Astrocyte (in vitro differentiated cells and primary cell): ENCODE measurements around the gene CDK6. TPM values are rescaled to one million over a fixed set of nuclear protein-coding genes. Genes with fewer than 3 reads are reported as not detected.

Experiments
- DNase-seq: peaks from one replicate; pipeline ENCODE4 v3.0.0-alpha.2; 2010; ENCODE audit warnings: low read depth
- FAIRE-seq: peaks from 2 replicates; lab custom pipeline; 2011; peaks lifted over from hg19 to GRCh38; lab: Jason Lieb, UNC
- H2AFZ ChIP-seq: 2 replicates; pipeline ENCODE4 v1.6.0; 2012; ENCODE audit warnings: low read depth, low read length, inconsistent platforms
- H3K27ac ChIP-seq: 2 replicates; pipeline ENCODE4 v1.5.1; 2011; ENCODE audit warnings: low read depth, low read length, inconsistent platforms
- H3K27me3 ChIP-seq: 2 replicates; pipeline ENCODE4 v1.6.0; 2011; ENCODE audit warnings: low read length, inconsistent platforms; ENCODE audit not compliant: insufficient read depth
- H3K36me3 ChIP-seq: 2 replicates; pipeline ENCODE4 v1.5.1; 2011; ENCODE audit warnings: low read length, inconsistent platforms; ENCODE audit not compliant: insufficient read depth
- H3K4me1 ChIP-seq: 2 replicates; pipeline ENCODE4 v1.5.1; 2011; ENCODE audit warnings: low read length, inconsistent platforms; ENCODE audit not compliant: insufficient read depth
- H3K4me2 ChIP-seq: 2 replicates; pipeline ENCODE4 v1.6.0; 2012; ENCODE audit warnings: low read length, inconsistent platforms
- H3K4me3 ChIP-seq: 2 replicates; pipeline ENCODE4 v1.5.1; 2011; ENCODE audit warnings: low read depth, mild to moderate bottlenecking, low read length, inconsistent platforms; ENCODE audit not compliant: insufficient read depth
- H3K79me2 ChIP-seq: 2 replicates; pipeline ENCODE4 v1.6.0; 2012; ENCODE audit warnings: mild to moderate bottlenecking, low read length, inconsistent platforms; ENCODE audit not compliant: insufficient read depth
- H3K9ac ChIP-seq: 2 replicates; pipeline ENCODE4 v1.6.0; 2012; ENCODE audit warnings: mild to moderate bottlenecking, low read length, inconsistent platforms
- H3K9me3 ChIP-seq: 2 replicates; pipeline ENCODE4 v1.5.1; 2012; ENCODE audit warnings: low read depth, mild to moderate bottlenecking, low read length, inconsistent platforms; ENCODE audit not compliant: insufficient read depth
- H4K20me1 ChIP-seq: 2 replicates; pipeline ENCODE4 v1.6.0; 2012; ENCODE audit warnings: low read length, inconsistent platforms; ENCODE audit not compliant: insufficient read depth
- H3K27ac Mint-ChIP-seq: one replicate; pipeline ENCODE4 v1.8.0; 2021; ENCODE audit warnings: mild to moderate bottlenecking, mixed read lengths; ENCODE audit not compliant: unreplicated experiment
- H3K27me3 Mint-ChIP-seq: one replicate; pipeline ENCODE4 v1.8.0; 2021; ENCODE audit warnings: low read depth, mixed read lengths; ENCODE audit not compliant: unreplicated experiment
- H3K36me3 Mint-ChIP-seq: one replicate; pipeline ENCODE4 v1.8.0; 2021; ENCODE audit warnings: low read depth, mixed read lengths; ENCODE audit not compliant: unreplicated experiment
- H3K4me1 Mint-ChIP-seq: one replicate; pipeline ENCODE4 v1.8.0; 2021; ENCODE audit warnings: low read depth, mixed read lengths; ENCODE audit not compliant: unreplicated experiment
- H3K4me3 Mint-ChIP-seq: one replicate; pipeline ENCODE4 v1.8.0; 2021; ENCODE audit warnings: mild to moderate bottlenecking, moderate library complexity, mixed read lengths; ENCODE audit not compliant: unreplicated experiment
- H3K9me3 Mint-ChIP-seq: one replicate; pipeline ENCODE4 v1.8.0; 2021; ENCODE audit warnings: mild to moderate bottlenecking, mixed read lengths; ENCODE audit not compliant: unreplicated experiment
- CTCF ChIP-seq: IDR thresholded peaks from 2 replicates; pipeline ENCODE4 v1.5.1; 2011; ENCODE audit warnings: low read depth, mild to moderate bottlenecking, inconsistent platforms, low read length, moderate library complexity; ENCODE audit not compliant: insufficient read depth
- EZH2 ChIP-seq: IDR thresholded peaks from 2 replicates; pipeline ENCODE4 v1.6.1; 2012; ENCODE audit warnings: mild to moderate bottlenecking, low read length, inconsistent platforms; ENCODE audit not compliant: insufficient read depth
- total RNA-seq: library from RNA; stranded (reverse); gene quantifications from 2 replicates; pipeline ENCODE4 v1.2.1, GENCODE V29; 2021

Gene CDK6
- total RNA-seq, 1 donor from 2014 or later = 160 TPM

GRCh38 chr7:92837000-92837749 is 802 bp upstream of the CDK6 start:
- no peaks in the 10 kb centered on the region for H3K27me3 Mint-ChIP-seq
- H3K36me3 ChIP-seq = no peaks in the 10 kb centered on the region
- DNase-seq (peak; percentile 29), FAIRE-seq (no peak)
- peak overlapping the region; percentile 98 for H3K9ac ChIP-seq
- H3K9me3 ChIP-seq = no peaks in the 10 kb centered on the region
- H3K9me3 Mint-ChIP-seq = no peaks in the 10 kb centered on the region
- H3K4me1 Mint-ChIP-seq = peaks cover 13% of the 10 kb centered on the region
- H4K20me1 ChIP-seq = peaks cover 4% of the 10 kb centered on the region
- peaks cover 9% of the 10 kb centered on the region for H3K36me3 Mint-ChIP-seq
- peak overlapping the region; percentile 85 for H3K4me3 ChIP-seq
- no peak for TF ChIP-seq CTCF
- TF ChIP-seq EZH2 = no peak
- peak overlapping the region; percentile 100 for H3K27ac Mint-ChIP-seq
- H3K79me2 ChIP-seq = peaks cover 44% of the 10 kb centered on the region
- no peaks in the 10 kb centered on the region for H3K4me1 ChIP-seq
- H3K4me2 ChIP-seq = peak overlapping the region; percentile 95
- peak overlapping the region; percentile 98 for H3K27ac ChIP-seq
- peak overlapping the region; percentile 98 for H3K4me3 Mint-ChIP-seq
- H3K27me3 ChIP-seq = no peaks in the 10 kb centered on the region
- H2AFZ ChIP-seq = peak overlapping the region; percentile 54

DNA sequence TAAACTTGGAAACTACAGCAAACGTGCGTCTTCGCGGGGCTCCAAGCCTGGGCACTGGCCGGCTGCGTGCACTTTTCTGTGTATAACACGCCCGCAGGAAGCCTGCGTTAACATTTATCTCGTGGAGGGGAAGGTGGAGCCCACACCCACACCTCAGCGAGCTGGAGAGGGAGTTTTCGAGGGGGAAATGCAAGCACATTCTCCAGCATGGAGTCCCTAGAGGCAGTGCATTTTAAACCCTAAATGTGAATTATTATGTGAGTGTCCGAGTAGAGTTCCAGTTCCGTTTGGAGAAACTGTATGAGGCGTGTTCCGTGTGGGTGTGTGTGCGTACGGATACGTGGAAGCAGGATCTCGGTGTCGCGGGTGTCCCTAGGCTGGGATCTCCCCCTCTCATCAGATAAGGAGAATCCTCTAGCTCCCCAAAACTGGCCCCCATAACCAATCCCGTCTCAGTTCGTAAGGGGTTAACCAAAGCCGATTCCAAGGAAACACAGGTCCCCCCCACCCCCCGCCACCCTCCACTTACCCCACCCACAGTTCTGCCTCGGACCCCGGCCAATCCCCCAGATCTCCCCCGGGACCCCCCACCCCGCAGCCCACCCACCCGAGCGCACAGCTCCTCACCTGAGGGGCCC is 403 bp downstream of the CDK6 start:
- H2AFZ ChIP-seq = no peak overlapping the region
- peak overlapping the region; percentile 85 for H3K4me3 ChIP-seq
- H3K9me3 Mint-ChIP-seq = no peaks in the 10 kb centered on the region
- no peaks in the 10 kb centered on the region for H3K9me3 ChIP-seq
- H3K27me3 ChIP-seq = no peaks in the 10 kb centered on the region
- peaks cover 4% of the 10 kb centered on the region for H4K20me1 ChIP-seq
- H3K27ac ChIP-seq = peak overlapping the region; percentile 98
- peaks cover 14% of the 10 kb centered on the region for H3K4me1 Mint-ChIP-seq
- H3K79me2 ChIP-seq = peaks cover 54% of the 10 kb centered on the region
- peak overlapping the region; percentile 95 for H3K4me2 ChIP-seq
- H3K4me3 Mint-ChIP-seq = peak overlapping the region; percentile 100
- peak; percentile 25 for DNase-seq
- no peak for FAIRE-seq
- H3K36me3 Mint-ChIP-seq = peaks cover 10% of the 10 kb centered on the region
- TF ChIP-seq EZH2 (no peak), CTCF (no peak)
- peak overlapping the region; percentile 98 for H3K9ac ChIP-seq
- no peaks in the 10 kb centered on the region for H3K36me3 ChIP-seq
- H3K4me1 ChIP-seq = peaks cover 7% of the 10 kb centered on the region
- peak overlapping the region; percentile 99 for H3K27ac Mint-ChIP-seq
- H3K27me3 Mint-ChIP-seq = no peaks in the 10 kb centered on the region
